ENCODE data around the gene ARRB1. TPM values are rescaled to one million over a fixed set of nuclear protein-coding genes. Genes with fewer than 3 reads are reported as not detected.
A peak's percentile ranks its signal among the peaks of the same experiment; 100 is the strongest.

Gene ARRB1
- total and polyA plus RNA-seq, 4 donors, result 5.8 to 76.1 (median 21.0) TPM

GRCh38 chr11:75347781-75348566 is 3.5 kb downstream of the ARRB1 start:
- Histone ChIP-seq H3K36me3 (ENCODE audit: control insufficient read depth in 1 of 2, insufficient read depth in 2 of 2, low read length in 1 of 2) (no peaks in the 10 kb centered on the region), H3K27ac (ENCODE audit: low read depth in 1 of 2, low read length in 2 of 2) (no peak overlapping the region), H3K4me3 (ENCODE audit: low read length in 2 of 2) (no peak overlapping the region), H3K4me1 (ENCODE audit: control insufficient read depth in 1 of 2, insufficient read depth in 2 of 2, low read length in 2 of 2) (no peaks in the 10 kb centered on the region), H3K9me3 (ENCODE audit: control insufficient read depth, low read length) (no peaks in the 10 kb centered on the region), H3K27me3 (ENCODE audit: control insufficient read depth in 1 of 2, insufficient read depth in 2 of 2, low read length in 1 of 2) (no peaks in the 10 kb centered on the region)
- no peak for ATAC-seq (ENCODE audit: low FRiP score)
- 51 to 57% methylated on average over 8 of the region's 8 CpGs for WGBS, 2 donors
- intact Hi-C loops (cut with DNase I), result no loop called here
- DNase-seq, result peak in 1 of 2 donors; percentile 68

GRCh38 chr11:75346912-75347647 is 4.4 kb downstream of the ARRB1 start:
- DNase-seq (peak; percentile 75 to 85), ATAC-seq (ENCODE audit: low FRiP score) (no peak)
- 84 to 87% methylated on average over 11 of the region's 11 CpGs for WGBS, 2 donors
- intact Hi-C loops (cut with DNase I), result no loop called here
- H3K4me3 ChIP-seq (ENCODE audit: low read length in 2 of 2), result no peak overlapping the region
- no peaks in the 10 kb centered on the region for H3K4me1 ChIP-seq (ENCODE audit: control insufficient read depth in 1 of 2, insufficient read depth in 2 of 2, low read length in 2 of 2)
- H3K36me3 ChIP-seq (ENCODE audit: control insufficient read depth in 1 of 2, insufficient read depth in 2 of 2, low read length in 1 of 2), result no peaks in the 10 kb centered on the region
- no peaks in the 10 kb centered on the region for H3K27me3 ChIP-seq (ENCODE audit: control insufficient read depth in 1 of 2, insufficient read depth in 2 of 2, low read length in 1 of 2)
- no peaks in the 10 kb centered on the region for H3K9me3 ChIP-seq (ENCODE audit: control insufficient read depth, low read length)
- H3K27ac ChIP-seq (ENCODE audit: low read depth in 1 of 2, low read length in 2 of 2), result no peak overlapping the region

GRCh38 chr11:75346296-75346695 is 5.2 kb downstream of the ARRB1 start:
- H3K4me1 ChIP-seq (ENCODE audit: control insufficient read depth in 1 of 2, insufficient read depth in 2 of 2, low read length in 2 of 2), result no peaks in the 10 kb centered on the region
- no peaks in the 10 kb centered on the region for H3K36me3 ChIP-seq (ENCODE audit: control insufficient read depth in 1 of 2, insufficient read depth in 2 of 2, low read length in 1 of 2)
- no peaks in the 10 kb centered on the region for H3K27me3 ChIP-seq (ENCODE audit: control insufficient read depth in 1 of 2, insufficient read depth in 2 of 2, low read length in 1 of 2)
- 97 to 98% methylated on average over 4 of the region's 4 CpGs for WGBS, 2 donors
- no peak overlapping the region for H3K27ac ChIP-seq (ENCODE audit: low read depth in 1 of 2, low read length in 2 of 2)
- peak in 1 of 2 donors; percentile 17 for DNase-seq
- H3K4me3 ChIP-seq (ENCODE audit: low read length in 2 of 2), result no peak overlapping the region
- intact Hi-C loops (cut with DNase I), result no loop called here
- ATAC-seq (ENCODE audit: low FRiP score), result no peak
- no peaks in the 10 kb centered on the region for H3K9me3 ChIP-seq (ENCODE audit: control insufficient read depth, low read length)

GRCh38 chr11:75345455-75346160 is 5.9 kb downstream of the ARRB1 start:
- DNase-seq, result peak in 1 of 2 donors; percentile 25
- 89 to 92% methylated on average over 8 of the region's 8 CpGs for WGBS, 2 donors
- no peaks in the 10 kb centered on the region for H3K4me1 ChIP-seq (ENCODE audit: control insufficient read depth in 1 of 2, insufficient read depth in 2 of 2, low read length in 2 of 2)
- H3K27me3 ChIP-seq (ENCODE audit: control insufficient read depth in 1 of 2, insufficient read depth in 2 of 2, low read length in 1 of 2), result no peaks in the 10 kb centered on the region
- no peaks in the 10 kb centered on the region for H3K9me3 ChIP-seq (ENCODE audit: control insufficient read depth, low read length)
- H3K36me3 ChIP-seq (ENCODE audit: control insufficient read depth in 1 of 2, insufficient read depth in 2 of 2, low read length in 1 of 2), result no peaks in the 10 kb centered on the region
- no peak for ATAC-seq (ENCODE audit: low FRiP score)
- H3K4me3 ChIP-seq (ENCODE audit: low read length in 2 of 2), result no peak overlapping the region
- intact Hi-C loops (cut with DNase I), result no loop called here
- no peak overlapping the region for H3K27ac ChIP-seq (ENCODE audit: low read depth in 1 of 2, low read length in 2 of 2)

- intact Hi-C loops (cut with DNase I), result no loop called here
- H3K27me3 ChIP-seq (ENCODE audit: control insufficient read depth in 1 of 2, insufficient read depth in 2 of 2, low read length in 1 of 2), result no peaks in the 10 kb centered on the region
- no peak overlapping the region for H3K27ac ChIP-seq (ENCODE audit: low read depth in 1 of 2, low read length in 2 of 2)
- no peak overlapping the region for H3K4me3 ChIP-seq (ENCODE audit: low read length in 2 of 2)
- H3K9me3 ChIP-seq (ENCODE audit: control insufficient read depth, low read length), result no peaks in the 10 kb centered on the region
- no peak for ATAC-seq (ENCODE audit: low FRiP score)
- 85 to 91% methylated on average over 10 to 11 of the region's 11 CpGs for WGBS, 2 donors
- H3K36me3 ChIP-seq (ENCODE audit: control insufficient read depth in 1 of 2, insufficient read depth in 2 of 2, low read length in 1 of 2), result no peaks in the 10 kb centered on the region
- DNase-seq, result peak in 1 of 2 donors; percentile 42
- no peaks in the 10 kb centered on the region for H3K4me1 ChIP-seq (ENCODE audit: control insufficient read depth in 1 of 2, insufficient read depth in 2 of 2, low read length in 2 of 2)
These were observed 6.6 kb downstream of the ARRB1 start for GRCh38 chr11:75344761-75345454.

- Histone ChIP-seq H3K4me1 (ENCODE audit: control insufficient read depth in 1 of 2, insufficient read depth in 2 of 2, low read length in 2 of 2) (no peaks in the 10 kb centered on the region), H3K9me3 (ENCODE audit: control insufficient read depth, low read length) (no peaks in the 10 kb centered on the region), H3K27me3 (ENCODE audit: control insufficient read depth in 1 of 2, insufficient read depth in 2 of 2, low read length in 1 of 2) (no peaks in the 10 kb centered on the region), H3K4me3 (ENCODE audit: low read length in 2 of 2) (no peak overlapping the region), H3K27ac (ENCODE audit: low read depth in 1 of 2, low read length in 2 of 2) (no peak overlapping the region), H3K36me3 (ENCODE audit: control insufficient read depth in 1 of 2, insufficient read depth in 2 of 2, low read length in 1 of 2) (no peaks in the 10 kb centered on the region)
- no peak for ATAC-seq (ENCODE audit: low FRiP score)
- no peak for DNase-seq
- whole genome bisulfite sequencing, 2 donors, result 93 to 94% methylated on average over 3 of the region's 3 CpGs
- intact Hi-C loops (cut with DNase I), result no loop called here
These were observed 7.3 kb downstream of the ARRB1 start for GRCh38 chr11:75344186-75344585.

- Histone ChIP-seq H3K4me1 (ENCODE audit: control insufficient read depth in 1 of 2, insufficient read depth in 2 of 2, low read length in 2 of 2) (no peaks in the 10 kb centered on the region), H3K4me3 (ENCODE audit: low read length in 2 of 2) (no peak overlapping the region), H3K36me3 (ENCODE audit: control insufficient read depth in 1 of 2, insufficient read depth in 2 of 2, low read length in 1 of 2) (no peaks in the 10 kb centered on the region), H3K27ac (ENCODE audit: low read depth in 1 of 2, low read length in 2 of 2) (no peak overlapping the region), H3K27me3 (ENCODE audit: control insufficient read depth in 1 of 2, insufficient read depth in 2 of 2, low read length in 1 of 2) (no peaks in the 10 kb centered on the region), H3K9me3 (ENCODE audit: control insufficient read depth, low read length) (no peaks in the 10 kb centered on the region)
- peak in 1 of 2 donors; percentile 41 for DNase-seq
- ATAC-seq (ENCODE audit: low FRiP score), result no peak
- 89 to 92% methylated on average over 12 of the region's 12 CpGs for WGBS, 2 donors
- intact Hi-C loops (cut with DNase I), result no loop called here
These were observed 8.2 kb downstream of the ARRB1 start for GRCh38 chr11:75342966-75343870.
